Colonic mucosa (tissue), 4 donors: ENCODE results near the gene KCNT2. TPM values are rescaled to one million over a fixed set of nuclear protein-coding genes. Genes with fewer than 3 reads are reported as not detected.
A peak's percentile ranks its signal among the peaks of the same experiment; 100 is the strongest.

Source experiments
- DNase-seq: peaks from one replicate; pipeline ENCODE4 v3.0.0-alpha.2; 2020
- H3K27ac ChIP-seq: fragments of 200-600 bp; one replicate; pipeline ENCODE4 v1.8.0; 2021
- H3K27me3 ChIP-seq: fragments of 200-600 bp; one replicate; pipeline ENCODE4 v1.8.0; 2021
- H3K36me3 ChIP-seq: fragments of 200-600 bp; one replicate; pipeline ENCODE4 v1.8.0; 2021
- H3K4me1 ChIP-seq: fragments of 200-600 bp; one replicate; pipeline ENCODE4 v1.8.0; 2021; ENCODE audit warnings: mild to moderate bottlenecking
- H3K4me3 ChIP-seq: fragments of 200-600 bp; one replicate; pipeline ENCODE4 v1.8.0; 2021
- H3K9ac ChIP-seq, 2 donors: one replicate each; pipeline ENCODE4 v1.7.0; 2013; ENCODE audit warnings: control low read depth in 2 of 2, low read depth in 2 of 2, low read length in 2 of 2
- H3K9me3 ChIP-seq: fragments of 200-600 bp; one replicate; pipeline ENCODE4 v1.8.0; 2021
- CTCF ChIP-seq: fragments of 200-600 bp; IDR thresholded peaks from one replicate; pipeline ENCODE4 v1.8.0; 2022; ENCODE audit warnings: antibody characterized with exemption, mild to moderate bottlenecking
- intact Hi-C: fragments of 100-400 bp; cut with DNase I; formaldehyde crosslinking; loops from one replicate; pipeline ENCODE4 v1.14.1; 2022
- total RNA-seq, 2 donors: library from RNA; stranded (reverse); fragmentation: NEBNext Ultra II Directional in 1 of 2; extraction: Animal tissue kit (Norgen Biotek cat#: 25700) in 1 of 2; gene quantifications; one replicate each; pipeline ENCODE4 v1.2.1, GENCODE V29; 2021
- donor health status: healthy.
- donor health status: DM: no; HTN: no; CAD: no.
- donor health status: DM: no; HTN: no; CAD: no.

The KCNT2 gene
- total RNA-seq: under 1 TPM; 0.56 to 0.82 TPM

DNA sequence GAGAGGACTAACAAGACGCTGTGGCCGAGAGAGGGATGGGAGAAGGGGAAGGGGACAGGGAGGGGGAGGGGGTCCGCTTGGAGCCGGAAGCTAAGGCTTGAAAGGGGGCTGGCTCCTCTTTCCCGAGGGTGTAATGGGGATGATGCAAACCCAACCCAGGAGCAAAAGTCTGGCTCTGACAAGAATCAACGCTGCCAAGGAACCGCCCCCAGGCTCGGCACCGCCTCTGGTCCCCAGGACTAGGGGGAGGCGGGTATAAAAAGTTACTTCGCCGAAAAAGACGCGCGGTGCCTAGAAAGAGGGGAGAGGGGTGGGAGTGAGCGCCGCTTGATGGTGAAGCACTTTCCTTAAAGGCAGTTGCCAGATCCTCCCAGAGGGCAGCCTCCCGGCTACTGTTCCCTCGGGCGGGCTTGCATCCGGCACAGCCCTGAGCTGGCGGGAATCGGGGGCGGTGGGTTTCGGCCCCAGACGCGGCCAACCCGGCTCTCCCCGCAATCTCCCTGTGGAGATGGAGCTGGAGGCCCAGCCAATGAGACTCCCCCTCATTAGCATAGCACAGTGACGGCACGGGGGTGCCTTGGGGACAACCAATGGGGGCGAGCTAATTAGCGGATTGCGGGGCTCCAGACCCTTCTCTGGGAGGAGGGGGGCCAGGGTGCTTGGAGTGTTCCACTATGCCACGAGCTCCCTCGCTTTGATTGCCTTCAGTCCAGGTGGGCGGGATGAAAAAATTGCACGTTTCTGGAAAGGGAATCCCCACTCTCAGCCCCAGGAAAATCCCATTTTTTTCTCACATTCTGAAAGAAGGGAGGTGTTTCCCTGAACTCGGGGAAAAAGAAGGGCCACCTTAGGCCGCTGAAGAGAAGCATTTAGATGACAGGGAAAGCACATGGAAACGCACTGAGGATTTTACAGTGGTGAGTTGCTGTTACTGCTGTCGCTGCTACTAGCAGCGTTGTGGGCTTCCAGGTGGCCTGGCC, at the start of gene KCNT2:
KCNT2 (minus strand) TSS at position 51 of the 980 bp plus-strand sequence. CDS start 131 bp downstream, outside the sequence.
- Histone ChIP-seq H3K9ac (no peak within 1 kb of the TSS), H3K27ac (peak within 1 kb of the TSS; percentile 37)
- intact Hi-C loops: no loop called here

GRCh38 chr1:196655494-196655893, 47.3 kb upstream of the KCNT2 start:
- no peaks in the 10 kb centered on the region for H3K9me3 ChIP-seq
- no peaks in the 10 kb centered on the region for H3K36me3 ChIP-seq
- no peaks in the 10 kb centered on the region for H3K4me1 ChIP-seq
- no peak overlapping the region for H3K9ac ChIP-seq
- TF ChIP-seq CTCF: no peak
- no peak overlapping the region for H3K27ac ChIP-seq
- no peaks in the 10 kb centered on the region for H3K27me3 ChIP-seq
- H3K4me3 ChIP-seq: no peak overlapping the region
- no peak for DNase-seq
- intact Hi-C loops: no loop called here

More for the DNA sequence above, at the start of gene KCNT2:
- peak; percentile 42 for DNase-seq
- Histone ChIP-seq H3K4me1 (no peaks in the 10 kb centered on the region), H3K4me3 (peak within 1 kb of the TSS; percentile 12), H3K27me3 (no peaks in the 10 kb centered on the region), H3K9me3 (no peaks in the 10 kb centered on the region), H3K36me3 (no peaks in the 10 kb centered on the region)
- no peak for TF ChIP-seq CTCF

DNA sequence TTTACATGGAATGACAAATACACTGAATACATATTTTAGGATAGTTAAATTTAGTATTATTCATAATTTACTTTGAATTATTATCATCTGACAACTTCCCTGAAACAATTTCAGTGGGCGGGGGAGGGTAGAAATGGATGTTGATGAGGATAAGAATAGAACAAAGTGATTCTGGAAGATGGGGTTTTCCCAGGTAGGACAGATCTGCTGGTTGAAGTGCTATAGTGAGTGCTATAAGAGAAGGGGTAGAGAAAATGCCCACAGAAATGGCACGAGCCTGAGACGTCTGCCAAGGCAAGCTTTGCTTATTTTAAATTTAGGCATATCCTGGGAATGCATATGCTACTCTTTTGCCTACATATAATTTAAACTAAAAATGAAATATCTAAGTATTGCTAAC, 46.8 kb upstream of the KCNT2 start:
- intact Hi-C loops: no loop called here
- Histone ChIP-seq H3K9me3 (no peaks in the 10 kb centered on the region), H3K27me3 (no peaks in the 10 kb centered on the region), H3K4me3 (no peak overlapping the region), H3K9ac (no peak overlapping the region), H3K36me3 (no peaks in the 10 kb centered on the region), H3K4me1 (no peaks in the 10 kb centered on the region), H3K27ac (no peak overlapping the region)
- DNase-seq: no peak
- no peak for TF ChIP-seq CTCF

GRCh38 chr1:196654271-196654670, 46.0 kb upstream of the KCNT2 start:
- Histone ChIP-seq H3K36me3 (no peaks in the 10 kb centered on the region), H3K27ac (no peak overlapping the region), H3K27me3 (no peaks in the 10 kb centered on the region), H3K4me1 (no peaks in the 10 kb centered on the region), H3K4me3 (no peak overlapping the region), H3K9me3 (no peaks in the 10 kb centered on the region), H3K9ac (no peak overlapping the region)
- DNase-seq: no peak
- intact Hi-C loops: no loop called here
- TF ChIP-seq CTCF: no peak

DNA sequence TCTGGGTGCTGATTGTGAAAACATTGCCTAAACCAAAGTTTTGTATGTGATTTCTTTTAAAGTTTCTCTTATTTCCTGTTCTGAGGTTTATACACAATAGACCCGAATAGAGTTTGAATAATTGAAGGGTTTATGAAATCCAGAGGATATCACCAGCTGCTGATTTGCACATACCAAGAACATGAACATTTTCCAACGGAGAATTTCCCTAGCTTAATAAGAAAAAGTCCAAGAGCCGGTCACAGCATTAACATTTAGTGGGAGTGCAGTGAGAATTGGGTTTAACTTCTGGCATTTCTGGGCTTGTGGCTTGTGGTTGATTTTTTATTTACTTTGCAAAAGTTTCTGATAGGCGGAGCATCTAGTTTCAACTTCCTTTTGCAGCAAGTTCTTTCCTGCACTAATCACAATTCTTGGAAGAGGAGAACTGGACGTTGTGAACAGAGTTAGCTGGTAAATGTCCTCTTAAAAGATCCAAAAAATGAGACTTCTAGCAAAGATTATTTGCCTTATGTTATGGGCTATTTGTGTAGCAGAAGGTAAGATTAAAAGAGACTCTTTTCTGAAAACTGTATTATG, 43.5 kb upstream of the KCNT2 start, which contains the start of gene CFH:
CFH (plus strand) TSS at position 407 of the 579 bp plus-strand sequence; CDS start at position 482, 75 bp downstream.
- no peaks in the 10 kb centered on the region for H3K36me3 ChIP-seq
- DNase-seq: no peak
- H3K27me3 ChIP-seq: no peaks in the 10 kb centered on the region
- H3K4me1 ChIP-seq: no peaks in the 10 kb centered on the region
- no peak within 1 kb of the TSS for H3K4me3 ChIP-seq
- no peak within 1 kb of the TSS for H3K9ac ChIP-seq
- H3K27ac ChIP-seq: no peak within 1 kb of the TSS
- H3K9me3 ChIP-seq: no peaks in the 10 kb centered on the region
- no peak for TF ChIP-seq CTCF
- intact Hi-C loops: no loop called here
